Endodermal cell (in vitro differentiated cells): ENCODE results near the gene BICD1. TPM values are rescaled to one million over a fixed set of nuclear protein-coding genes. Genes with fewer than 3 reads are reported as not detected.
"Not testable (repeated sequence)": the region's sequence is repeated elsewhere in the genome, so short reads cannot be mapped to it uniquely, and the experiment has no call there.

ENCODE experiments used
- DNase-seq: peaks from one replicate; pipeline ENCODE4 v3.0.0-alpha.2; 2017
- H3K27ac ChIP-seq: 2 replicates; pipeline ENCODE4 v1.5.1; 2013; ENCODE audit warnings: mild to moderate bottlenecking, low read depth, low read length, moderate library complexity
- H3K27me3 ChIP-seq: 2 replicates; pipeline ENCODE4 v1.6.1; 2013; ENCODE audit warnings: mild to moderate bottlenecking, low read length, moderate library complexity; ENCODE audit not compliant: insufficient read depth, control insufficient read depth, poor library complexity, severe bottlenecking
- H3K36me3 ChIP-seq: 2 replicates; pipeline ENCODE4 v1.7.0; 2013; ENCODE audit warnings: mild to moderate bottlenecking, low read length, moderate library complexity; ENCODE audit not compliant: control insufficient read depth, insufficient read depth
- H3K4me1 ChIP-seq: one replicate; pipeline ENCODE4 v1.7.0; 2013; ENCODE audit warnings: low read length; ENCODE audit not compliant: control insufficient read depth, insufficient read depth
- H3K4me3 ChIP-seq: 2 replicates; pipeline ENCODE4 v1.5.1; 2013; ENCODE audit warnings: mild to moderate bottlenecking, low read length, moderate library complexity
- H3K9ac ChIP-seq: 2 replicates; pipeline ENCODE4 v1.6.1; 2013; ENCODE audit warnings: mild to moderate bottlenecking, low read length, moderate library complexity; ENCODE audit not compliant: poor library complexity, severe bottlenecking; ENCODE audit errors: extremely low read depth
- H3K9me3 ChIP-seq: 2 replicates; pipeline ENCODE4 v1.6.1; 2013; ENCODE audit warnings: mild to moderate bottlenecking, low read length, moderate library complexity; ENCODE audit not compliant: control insufficient read depth
- H3K27ac Mint-ChIP-seq: 2 replicates; pipeline ENCODE4 v1.8.0; 2020; ENCODE audit warnings: mixed read lengths
- H3K27me3 Mint-ChIP-seq: 2 replicates; pipeline ENCODE4 v1.8.0; 2021; ENCODE audit warnings: mild to moderate bottlenecking, mixed read lengths; ENCODE audit not compliant: insufficient read depth
- H3K36me3 Mint-ChIP-seq: 2 replicates; pipeline ENCODE4 v1.8.0; 2020; ENCODE audit warnings: low read depth, mixed read lengths
- H3K4me1 Mint-ChIP-seq: 2 replicates; pipeline ENCODE4 v1.8.0; 2020; ENCODE audit warnings: mixed read lengths
- H3K4me3 Mint-ChIP-seq: 2 replicates; pipeline ENCODE4 v1.8.0; 2020; ENCODE audit warnings: mild to moderate bottlenecking, moderate library complexity, mixed read lengths
- H3K9me3 Mint-ChIP-seq: 2 replicates; pipeline ENCODE4 v1.8.0; 2020; ENCODE audit warnings: mild to moderate bottlenecking, mixed read lengths
- CTCF ChIP-seq: fragments of 200-600 bp; sonication (generic); conservative IDR thresholded peaks from 2 replicates; pipeline ENCODE4 v1.5.0; 2021; ENCODE audit warnings: antibody characterized with exemption, mild to moderate bottlenecking
- WGBS, 2 experiments: methylation state at CpG; one replicate each; pipeline versions ENCODE4 v1.1.5 to v1.1.7; 2013; ENCODE audit warnings: missing lambda C conversion rate in 2 of 2, mixed read lengths in 1 of 2; ENCODE audit not compliant: insufficient coverage in 1 of 2, insufficient read length in 1 of 2; 5-methylcytosine and 5-hydroxymethylcytosine counted together
- total RNA-seq, 2 donors: library from RNA; stranded (reverse); fragmentation: NEBNext Ultra II Directional in 1 of 2; extraction: Animal tissue kit (Norgen Biotek cat#: 25700) in 1 of 2; gene quantifications; 2 replicates in 1 of 2; 3 replicates in 1 of 2; pipeline ENCODE4 v1.2.1, GENCODE V29; 2021

BICD1 gene
- total RNA-seq, 2 donors from 2014 or later = 56.0 to 101 TPM

GRCh38 chr12:32273712-32274111 is 167.1 kb downstream of the BICD1 start:
- H3K27ac ChIP-seq = no peak overlapping the region
- 68% methylated on average over 7 of the region's 7 CpGs; no CpG with 5 or more reads in 1 of the 2 experiments for WGBS, 2 experiments
- no peak overlapping the region for H3K4me3 Mint-ChIP-seq
- H3K27me3 Mint-ChIP-seq = no peaks in the 10 kb centered on the region
- no peaks in the 10 kb centered on the region for H3K27me3 ChIP-seq
- H3K9ac ChIP-seq = no peak overlapping the region
- peak; percentile 81 for DNase-seq
- no peak for TF ChIP-seq CTCF
- peaks cover 10% of the 10 kb centered on the region for H3K36me3 Mint-ChIP-seq
- H3K9me3 ChIP-seq = no peaks in the 10 kb centered on the region
- H3K36me3 ChIP-seq = no peaks in the 10 kb centered on the region
- H3K4me3 ChIP-seq = peak overlapping the region; percentile 34
- H3K4me1 Mint-ChIP-seq = peaks cover 45% of the 10 kb centered on the region
- H3K9me3 Mint-ChIP-seq = no peaks in the 10 kb centered on the region
- peak overlapping the region; percentile 85 for H3K27ac Mint-ChIP-seq
- peaks cover 25% of the 10 kb centered on the region for H3K4me1 ChIP-seq

- no peak for TF ChIP-seq CTCF
- Histone ChIP-seq H3K4me1 (peaks cover 25% of the 10 kb centered on the region), H3K36me3 (no peaks in the 10 kb centered on the region), H3K4me3 (no peak overlapping the region), H3K9me3 (no peaks in the 10 kb centered on the region), H3K27ac (no peak overlapping the region), H3K9ac (no peak overlapping the region), H3K27me3 (no peaks in the 10 kb centered on the region)
- peaks cover 10% of the 10 kb centered on the region for H3K36me3 Mint-ChIP-seq
- H3K27ac Mint-ChIP-seq = no peak overlapping the region
- no peaks in the 10 kb centered on the region for H3K9me3 Mint-ChIP-seq
- H3K27me3 Mint-ChIP-seq = no peaks in the 10 kb centered on the region
- H3K4me1 Mint-ChIP-seq = peaks cover 45% of the 10 kb centered on the region
- no peak overlapping the region for H3K4me3 Mint-ChIP-seq
- 100% methylated on average over 1 of the region's 2 CpGs; no CpG with 5 or more reads in 1 of the 2 experiments for WGBS, 2 experiments
- no peak for DNase-seq
These were observed 168.0 kb downstream of the BICD1 start for GRCh38 chr12:32274665-32275064.

GRCh38 chr12:32275520-32275919 is 168.9 kb downstream of the BICD1 start:
- H3K4me3 Mint-ChIP-seq, H3K9me3 Mint-ChIP-seq, DNase-seq, H3K27ac ChIP-seq, H3K9me3 ChIP-seq, H3K36me3 ChIP-seq, H3K4me3 ChIP-seq, H3K9ac ChIP-seq, H3K27me3 Mint-ChIP-seq, H3K27me3 ChIP-seq: not testable (repeated sequence)
- H3K4me1 ChIP-seq = peaks cover 22% of the 10 kb centered on the region
- peaks cover 42% of the 10 kb centered on the region for H3K4me1 Mint-ChIP-seq
- H3K36me3 Mint-ChIP-seq = peaks cover 10% of the 10 kb centered on the region
- H3K27ac Mint-ChIP-seq = peak overlapping the region; percentile 1
- WGBS, 2 experiments = 93 to 98% methylated on average over 9 to 17 of the region's 17 CpGs

GRCh38 chr12:32277774-32278173 is 171.1 kb downstream of the BICD1 start:
- H3K4me3 ChIP-seq = no peak overlapping the region
- TF ChIP-seq CTCF = no peak
- H3K27me3 Mint-ChIP-seq = no peaks in the 10 kb centered on the region
- H3K9me3 Mint-ChIP-seq = no peaks in the 10 kb centered on the region
- H3K4me3 Mint-ChIP-seq = no peak overlapping the region
- H3K36me3 ChIP-seq = no peaks in the 10 kb centered on the region
- H3K4me1 ChIP-seq = peaks cover 12% of the 10 kb centered on the region
- no peaks in the 10 kb centered on the region for H3K9me3 ChIP-seq
- no peak overlapping the region for H3K9ac ChIP-seq
- H3K27ac ChIP-seq = no peak overlapping the region
- no peaks in the 10 kb centered on the region for H3K27me3 ChIP-seq
- H3K4me1 Mint-ChIP-seq = peaks cover 24% of the 10 kb centered on the region
- H3K36me3 Mint-ChIP-seq = peaks cover 14% of the 10 kb centered on the region
- WGBS, 2 experiments = 97 to 100% methylated on average over 2 of the region's 2 CpGs
- DNase-seq = no peak
- H3K27ac Mint-ChIP-seq = no peak overlapping the region
